GDM1 (cell line): ENCODE results near the gene GUCY2D.
"Not testable (repeated sequence)": the region's sequence is repeated elsewhere in the genome, so short reads cannot be mapped to it uniquely, and the experiment has no call there.

Experiments used
- DNase-seq: peaks from one replicate; lab custom pipeline; 2025; lab: John Stamatoyannopoulos, UW

The GUCY2D gene

DNA sequence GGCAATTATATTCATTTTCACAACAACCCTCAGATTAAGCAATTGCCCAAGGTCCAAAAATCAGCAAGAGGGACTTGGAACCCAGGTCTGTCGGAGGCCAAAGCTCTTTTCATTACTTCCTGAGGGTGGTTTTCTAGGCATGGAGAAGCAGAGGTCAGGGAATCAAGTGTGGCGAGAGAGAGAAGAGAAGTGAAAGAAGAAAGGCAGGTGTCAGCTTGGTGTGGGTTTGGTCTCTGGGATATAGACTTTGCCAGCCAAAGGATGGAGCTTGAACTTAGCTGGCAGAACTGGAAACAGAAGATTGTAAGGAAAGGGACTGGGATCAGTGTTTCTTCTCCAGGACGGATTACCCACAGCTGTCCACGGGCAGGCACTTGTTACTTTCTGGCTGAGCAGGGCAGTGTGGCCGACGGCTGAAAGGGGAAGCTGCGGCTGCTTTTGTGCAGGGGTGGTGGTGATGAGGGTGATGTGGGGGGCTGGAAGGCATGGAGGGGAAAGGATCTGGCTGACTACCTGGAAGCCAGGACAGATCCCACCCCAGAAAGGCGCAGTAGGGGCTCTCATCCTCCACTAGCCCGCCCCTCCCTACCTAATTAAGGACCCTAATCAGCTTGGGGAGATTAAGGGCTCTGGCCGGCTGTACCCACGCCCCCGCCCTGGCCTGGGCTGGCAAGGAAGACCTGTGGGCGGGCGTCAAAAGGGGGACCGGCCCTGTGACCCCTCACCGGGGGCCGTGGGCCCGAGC lies at the start of gene GUCY2D:
Gene GUCY2D, plus strand, starts transcription at position 640 of the 745 bp plus-strand sequence. CDS start 433 bp downstream, outside the sequence.
- DNase-seq: peak; percentile 37

DNA sequence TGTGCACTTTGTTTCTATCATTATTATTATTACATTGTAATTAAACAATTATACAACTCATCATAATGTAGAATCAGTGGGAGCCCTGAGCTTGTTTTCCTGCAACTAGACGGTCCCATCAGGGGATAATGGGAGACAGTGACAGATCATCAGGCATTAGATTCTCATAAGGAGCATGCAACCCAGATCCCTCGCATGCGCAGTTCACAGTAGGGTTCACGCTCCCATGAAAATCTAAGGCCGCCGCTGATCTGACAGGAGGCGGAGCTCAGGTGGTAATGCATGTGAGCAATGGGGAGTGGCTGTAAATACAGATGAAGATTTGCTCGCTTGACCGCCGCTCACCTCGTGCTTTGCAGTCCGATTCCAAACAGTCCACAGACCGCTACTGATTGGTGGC lies 49.1 kb upstream of the GUCY2D start:
- not testable (repeated sequence) for DNase-seq

DNA sequence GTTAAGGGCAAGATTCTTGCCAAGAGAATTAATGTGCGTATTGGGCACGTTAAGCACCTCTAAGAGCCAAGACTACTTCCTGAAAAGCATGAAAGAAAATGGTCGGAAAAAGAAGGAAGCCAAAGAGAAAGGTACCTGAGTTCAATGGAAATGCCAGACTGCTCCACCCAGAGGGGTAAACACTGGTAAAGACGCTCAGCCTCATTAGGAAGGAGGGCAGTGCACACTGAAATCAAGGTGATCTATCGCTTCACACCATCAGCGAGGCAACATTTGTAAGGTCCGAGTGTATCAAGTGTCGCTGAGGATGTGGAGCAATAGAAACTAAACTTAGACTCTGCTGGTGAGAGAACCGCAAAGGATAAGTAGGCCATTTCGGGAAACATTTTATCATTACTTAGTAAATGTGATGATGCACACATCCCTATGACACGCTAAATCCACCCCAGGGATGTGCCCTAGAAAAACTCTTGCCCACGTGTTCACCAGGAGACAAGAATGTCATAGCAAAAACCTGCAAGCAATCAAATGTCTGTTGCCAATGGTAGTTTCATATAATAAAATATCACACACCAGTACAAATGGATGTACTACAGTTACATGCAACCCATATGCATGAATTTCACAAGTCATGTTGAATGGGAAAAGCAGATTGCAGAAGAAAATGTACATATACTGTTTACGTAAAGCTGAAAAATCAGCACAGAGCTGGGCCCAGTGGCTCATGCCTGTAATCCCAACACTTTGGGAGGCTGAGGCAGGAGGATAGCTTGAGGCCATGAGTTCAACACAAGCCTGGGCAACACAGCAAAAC lies 46.8 kb upstream of the GUCY2D start:
- no peak for DNase-seq

DNA sequence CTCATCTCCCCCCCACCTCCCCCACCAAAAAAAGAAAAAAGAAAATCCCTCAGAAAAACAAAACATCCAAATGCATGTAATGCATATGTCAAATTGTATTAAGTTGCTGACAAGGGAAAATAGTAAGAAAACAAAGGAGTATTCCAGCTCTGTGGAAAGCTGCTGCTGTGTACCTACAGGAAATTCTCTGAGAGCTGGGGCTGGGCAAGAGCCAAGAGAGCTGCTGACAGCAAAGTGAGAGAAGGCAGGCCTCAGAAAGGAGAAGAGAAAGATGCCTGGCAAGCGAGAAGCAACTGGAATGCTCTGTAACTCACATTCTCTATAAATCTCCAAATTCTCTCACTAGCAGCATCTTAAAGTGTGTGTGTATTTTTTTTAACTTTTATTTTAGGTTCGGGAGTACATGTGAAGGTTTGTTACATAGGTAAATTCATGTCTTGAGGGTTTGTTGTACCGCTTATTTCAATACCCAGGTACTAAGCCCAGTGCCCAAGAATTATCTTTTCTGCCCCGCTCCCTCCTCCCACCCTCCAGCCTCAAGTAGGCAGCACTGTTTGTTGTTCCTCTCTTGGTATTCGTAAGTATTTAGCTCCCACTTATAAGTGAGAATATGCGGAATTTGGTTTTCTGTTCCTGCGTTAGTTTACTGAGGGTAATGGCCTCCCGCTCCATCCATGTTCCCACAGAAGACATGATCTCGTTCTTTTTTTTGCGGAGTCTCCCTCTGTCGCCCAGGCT lies 46.0 kb upstream of the GUCY2D start:
- no peak for DNase-seq

DNA sequence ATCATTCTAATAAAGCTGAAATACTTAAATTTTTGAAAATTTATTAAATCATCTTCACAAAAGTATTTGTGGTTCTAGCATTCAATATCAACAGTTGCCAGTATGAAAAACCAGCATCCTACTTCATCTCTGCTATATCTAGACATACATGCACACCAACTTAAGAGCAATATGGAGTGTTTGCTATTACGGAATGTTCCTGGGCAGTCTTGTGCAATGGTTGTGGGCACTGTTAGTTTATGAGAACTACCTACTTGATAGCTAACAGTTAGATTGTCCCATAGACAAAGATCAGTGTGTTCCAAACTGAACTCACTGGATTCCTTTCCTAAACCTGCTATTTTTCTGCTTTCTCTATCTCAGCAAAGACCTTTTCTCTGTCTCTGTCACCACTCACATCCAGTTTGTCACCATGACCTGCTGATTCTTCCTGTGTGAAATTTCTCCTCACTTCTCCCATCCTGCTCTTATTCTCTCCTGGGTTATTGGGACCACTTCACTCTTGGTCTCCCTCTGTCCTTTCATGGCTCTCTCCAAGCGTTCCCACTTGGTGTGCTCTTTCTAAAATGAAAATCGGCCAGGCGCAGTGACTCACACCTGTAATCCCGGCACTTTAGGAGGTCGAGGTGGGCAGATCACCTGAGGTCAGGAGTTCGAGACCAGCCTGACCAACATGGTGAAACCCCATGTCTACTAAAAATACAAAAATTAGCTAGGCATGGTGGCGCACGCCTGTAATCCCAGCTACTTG lies 42.7 kb upstream of the GUCY2D start:
- DNase-seq: no peak

DNA sequence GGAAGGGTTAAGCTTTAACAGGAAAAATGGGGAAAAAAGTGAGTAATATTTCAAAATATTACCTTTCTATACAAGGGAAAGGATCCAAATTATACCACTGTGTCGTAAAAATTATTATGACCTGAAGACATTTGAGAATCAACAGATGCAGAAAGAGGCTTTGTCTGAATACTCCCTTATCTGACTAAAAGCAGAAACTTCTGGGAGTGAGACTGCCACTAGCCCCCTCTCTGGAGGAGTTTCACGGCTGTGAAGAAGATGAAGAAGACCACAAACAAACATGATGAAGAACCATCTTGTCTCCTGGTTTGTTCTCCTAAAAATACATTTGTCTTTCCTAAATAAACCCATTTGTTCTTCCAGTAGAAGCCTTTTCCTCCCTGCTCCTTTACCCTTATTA lies 41.0 kb upstream of the GUCY2D start:
- no peak for DNase-seq

DNA sequence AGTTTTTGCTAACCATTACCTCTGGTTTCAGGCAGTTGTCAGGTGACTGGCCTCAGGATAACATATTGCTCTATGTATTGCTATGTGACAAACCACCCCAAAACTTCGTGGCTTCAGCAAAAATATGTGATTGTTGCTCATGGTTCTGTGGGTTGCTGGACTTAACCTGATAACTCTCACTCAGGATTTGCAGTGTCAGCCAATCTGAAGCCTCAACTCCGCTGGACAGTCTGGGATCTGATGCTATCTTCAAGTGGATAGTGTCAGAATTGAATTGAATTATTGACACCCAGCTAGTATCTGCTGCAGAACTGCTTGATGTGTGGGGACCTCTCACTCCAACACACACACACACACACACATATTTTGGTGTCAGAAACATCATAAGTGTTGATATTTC lies 34.7 kb upstream of the GUCY2D start:
- DNase-seq: no peak

DNA sequence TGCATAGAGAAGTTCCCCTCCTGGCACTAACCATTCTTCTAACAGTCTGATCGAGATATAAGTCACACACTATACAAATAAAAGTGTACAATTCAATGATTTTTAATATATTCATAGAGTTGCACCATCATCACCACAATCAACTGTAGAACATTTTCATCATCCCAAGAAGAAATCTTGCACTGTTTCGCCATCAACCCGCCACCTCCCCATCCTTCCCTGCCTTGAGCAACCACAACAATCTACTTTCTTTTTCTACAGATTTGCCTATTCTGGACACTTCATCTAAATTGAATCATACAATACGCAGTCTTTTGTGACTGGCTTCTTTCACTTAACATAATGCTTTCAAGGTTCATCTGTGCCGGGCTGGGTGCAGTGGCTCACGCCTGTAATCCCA lies 33.0 kb upstream of the GUCY2D start:
- DNase-seq: no peak

DNA sequence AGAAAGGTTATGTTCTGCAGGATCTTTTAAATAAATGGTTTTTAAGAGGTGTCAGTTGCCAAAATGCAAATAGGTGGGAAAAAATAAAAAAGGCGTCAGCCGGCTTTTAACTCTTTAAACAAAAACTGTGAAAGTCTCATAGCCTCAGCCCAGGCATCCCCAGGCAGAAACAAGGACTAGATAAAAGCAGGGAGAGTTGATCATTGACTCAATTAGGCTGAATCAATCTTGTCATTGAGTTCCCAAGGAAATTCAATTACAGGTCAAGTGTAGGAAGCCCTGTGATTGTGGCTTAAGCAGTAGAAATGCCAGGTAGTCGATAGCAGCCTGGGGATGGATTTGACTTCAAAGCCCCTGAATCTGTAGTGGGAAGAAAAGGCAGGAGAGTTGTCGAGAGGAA lies 30.8 kb upstream of the GUCY2D start:
- no peak for DNase-seq

DNA sequence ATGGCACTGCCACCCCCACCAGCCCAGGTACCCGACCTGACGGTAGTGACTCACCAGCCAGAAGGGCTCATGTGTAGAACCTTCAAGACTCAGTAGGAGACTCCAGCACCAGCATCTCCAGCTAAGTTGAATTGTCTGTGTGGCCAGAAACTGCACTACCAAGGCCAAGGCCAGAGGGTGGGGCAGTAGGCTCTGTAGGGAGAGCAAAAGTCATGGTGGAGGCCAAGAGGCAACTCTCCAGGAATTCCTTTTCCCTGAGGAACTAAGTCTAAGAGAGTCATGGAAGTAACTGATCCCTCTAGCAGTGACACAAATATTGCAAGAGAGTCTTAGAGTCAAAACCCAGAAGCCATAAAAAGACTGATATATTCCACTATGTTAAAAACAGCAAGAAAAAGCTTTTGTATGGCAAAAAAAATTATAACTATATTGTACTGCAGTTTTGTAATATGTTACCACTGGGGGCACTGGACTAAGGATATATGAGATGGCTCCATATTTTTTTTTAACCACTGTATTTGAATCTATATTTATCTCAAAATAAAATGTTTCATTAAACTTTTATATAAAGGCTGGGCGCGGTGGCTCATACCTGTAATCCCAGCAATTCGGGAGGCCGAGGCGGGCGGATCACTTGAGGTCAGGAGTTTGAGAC lies 30.2 kb upstream of the GUCY2D start:
- DNase-seq: no peak

DNA sequence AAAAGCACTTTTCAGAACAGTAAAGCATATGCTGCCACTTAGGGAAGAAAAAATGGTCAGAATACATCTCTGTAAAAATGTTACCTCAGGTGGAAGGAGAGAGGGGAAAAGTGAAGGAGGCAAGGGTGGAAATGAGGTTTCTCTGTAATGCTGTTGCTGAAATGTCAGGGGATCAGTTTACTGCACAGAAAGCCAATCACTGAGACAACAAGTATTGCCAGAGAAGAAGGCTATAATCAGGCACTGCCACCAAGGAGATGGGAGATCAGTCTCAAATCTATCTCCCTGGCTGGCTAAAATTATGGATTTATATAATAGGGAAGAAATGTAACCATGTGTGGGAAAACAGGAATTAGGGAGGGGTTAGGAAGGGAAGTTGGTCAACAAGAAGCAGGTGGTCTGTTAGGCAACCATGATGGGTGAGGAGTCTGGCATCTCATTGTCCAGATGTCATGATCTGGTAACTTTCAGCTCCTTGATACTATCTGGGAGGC lies 27.7 kb upstream of the GUCY2D start:
- no peak for DNase-seq

DNA sequence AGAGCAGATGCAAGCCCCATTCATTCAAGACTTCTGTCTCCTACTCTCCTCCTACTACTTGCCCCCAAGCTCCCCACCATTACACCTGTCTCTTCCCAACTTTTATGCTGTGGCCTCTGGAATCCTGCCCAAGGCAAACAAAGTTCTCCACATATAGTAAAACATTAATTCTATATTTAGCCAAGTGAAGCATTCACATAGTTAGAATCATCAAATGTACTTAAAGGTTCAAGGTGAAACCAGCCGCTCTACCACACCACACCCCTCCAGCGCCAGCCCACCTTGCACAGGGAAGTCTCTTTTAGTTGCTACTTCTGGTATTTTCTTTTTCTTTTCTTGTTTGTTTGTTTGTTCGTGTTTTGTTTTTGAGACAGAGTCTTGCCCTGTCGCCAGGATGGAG lies 25.4 kb upstream of the GUCY2D start:
- DNase-seq: no peak

DNA sequence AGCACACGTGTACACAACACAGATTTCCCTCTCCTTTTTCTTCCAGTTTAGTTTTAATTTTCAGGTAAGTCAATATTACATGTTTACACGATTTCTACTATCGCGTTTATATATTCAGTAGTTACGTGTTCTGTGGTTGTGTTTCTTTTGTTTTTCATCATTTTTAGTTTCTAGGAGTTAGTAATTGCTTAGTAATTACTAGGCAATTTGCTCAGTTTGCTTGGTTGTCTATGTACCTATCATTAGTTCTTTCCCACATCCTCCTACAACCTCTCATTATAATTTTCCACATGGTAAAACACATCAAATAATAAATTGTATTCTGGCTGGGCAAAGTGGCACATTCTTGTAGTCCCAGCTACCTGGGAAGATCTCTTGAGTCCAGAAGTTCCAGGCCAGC lies 24.6 kb upstream of the GUCY2D start:
- no peak for DNase-seq

DNA sequence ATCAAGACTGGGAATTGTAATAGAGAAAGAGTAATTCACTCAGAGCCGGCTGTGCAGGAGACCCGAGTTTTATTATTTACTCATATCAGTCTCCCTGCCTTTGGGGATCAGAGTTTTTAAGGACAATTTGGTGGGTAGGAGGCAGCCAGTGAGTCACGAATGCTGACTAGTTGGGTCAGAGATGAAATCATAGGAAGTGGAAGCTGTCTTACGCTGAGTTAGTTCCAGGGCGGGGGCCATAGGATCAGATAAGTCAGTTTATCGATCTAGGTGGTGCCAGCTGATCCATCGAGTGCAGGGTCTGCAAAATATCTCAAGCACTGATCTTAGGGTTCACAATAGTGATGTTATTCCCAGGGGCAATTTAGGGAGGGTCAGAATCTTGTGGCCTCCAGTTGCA lies 20.2 kb upstream of the GUCY2D start:
- DNase-seq: no peak

DNA sequence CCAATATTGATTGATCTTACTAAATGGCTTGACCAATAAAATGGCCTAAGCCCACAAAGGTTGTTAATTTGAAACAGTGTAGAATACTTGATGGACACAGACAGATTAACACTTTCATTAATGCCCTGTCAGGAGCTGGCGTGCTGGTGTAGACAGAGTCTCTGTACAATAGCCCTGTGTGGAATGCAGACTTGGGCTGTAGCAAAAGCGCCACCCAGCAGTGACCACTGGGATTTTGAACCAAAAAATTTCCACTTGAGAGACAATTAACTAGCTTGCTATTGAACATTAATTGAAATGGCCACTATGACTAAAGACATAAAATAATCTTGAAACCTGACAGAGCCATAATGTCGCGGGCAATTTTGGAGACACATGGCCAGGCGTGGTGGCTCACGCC lies 19.7 kb upstream of the GUCY2D start:
- no peak for DNase-seq

DNA sequence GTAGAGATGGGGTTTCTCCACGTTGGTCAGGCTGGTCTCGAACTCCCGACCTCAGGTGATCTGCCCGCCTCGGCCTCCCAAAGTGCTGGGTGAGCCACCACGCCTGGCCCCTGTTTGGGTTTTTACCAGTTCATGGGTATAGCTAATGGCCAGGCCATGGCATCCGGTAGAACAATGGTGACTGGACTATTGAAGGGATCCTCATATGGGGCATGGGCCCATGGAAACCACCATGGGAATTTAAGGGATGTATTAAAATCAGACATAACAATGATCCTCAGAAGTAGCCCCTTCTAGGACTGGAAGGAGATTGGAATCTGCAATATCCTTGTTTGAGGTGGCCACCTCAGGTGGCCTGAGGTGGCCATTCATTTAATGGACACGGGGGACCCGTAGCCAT lies 17.5 kb upstream of the GUCY2D start:
- DNase-seq: no peak

DNA sequence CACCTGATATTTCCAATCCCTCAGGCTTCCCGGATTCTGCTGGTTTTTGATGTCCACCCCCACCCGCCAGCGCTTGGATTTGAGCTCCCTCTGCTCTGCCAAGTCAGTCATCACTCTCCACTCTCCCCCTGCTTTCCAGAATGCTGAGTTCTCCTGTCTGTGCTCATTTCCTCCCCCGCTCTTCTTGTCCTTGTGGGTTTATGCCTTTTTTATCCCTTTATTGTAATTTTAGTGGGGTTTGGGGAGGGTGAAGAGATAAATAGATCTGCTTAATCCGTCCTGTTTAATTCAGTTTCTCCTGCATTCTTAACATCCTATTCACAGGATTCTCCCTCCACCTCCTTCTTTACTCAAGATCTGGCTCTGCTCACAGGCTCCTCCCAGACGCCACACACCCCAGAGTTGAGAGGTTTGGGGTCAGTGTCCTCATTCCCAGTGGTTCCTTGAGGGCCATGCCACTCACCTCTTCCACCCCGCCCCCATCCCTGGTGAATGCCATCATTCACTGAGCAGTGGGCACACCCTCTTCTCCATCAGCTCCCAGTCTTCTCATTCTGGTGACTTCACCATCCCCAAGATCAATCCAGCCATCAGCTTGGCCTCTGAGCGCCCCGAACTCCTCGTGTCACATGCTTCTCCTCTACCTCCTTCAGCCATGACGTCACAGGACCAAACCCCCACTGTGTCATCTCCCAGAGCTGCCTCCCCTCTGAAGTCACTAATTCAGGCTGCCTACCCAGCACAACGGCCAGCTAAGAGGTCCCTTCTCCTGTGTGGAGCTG lies 15.1 kb upstream of the GUCY2D start:
- no peak for DNase-seq

DNA sequence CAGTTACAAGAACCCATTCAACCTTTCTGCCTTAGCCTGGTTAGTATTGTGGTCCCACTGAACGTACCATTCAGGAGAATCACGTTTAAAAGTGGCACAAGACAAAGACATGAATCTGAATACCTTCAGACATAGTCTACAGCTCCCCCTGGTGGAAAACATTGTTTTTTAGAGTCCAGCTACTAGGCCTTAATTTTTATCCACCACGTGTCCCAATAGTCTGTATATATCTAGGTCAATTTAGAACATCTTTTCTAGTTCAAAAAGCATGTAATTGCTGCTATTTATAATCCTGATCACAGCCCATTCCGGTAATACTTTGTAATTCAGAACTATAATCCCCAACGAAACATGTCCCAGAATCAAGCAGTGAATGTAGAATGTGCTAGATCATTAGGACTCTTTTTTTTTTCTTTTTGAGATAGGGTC lies 13.7 kb upstream of the GUCY2D start:
- DNase-seq: peak; percentile 53

DNA sequence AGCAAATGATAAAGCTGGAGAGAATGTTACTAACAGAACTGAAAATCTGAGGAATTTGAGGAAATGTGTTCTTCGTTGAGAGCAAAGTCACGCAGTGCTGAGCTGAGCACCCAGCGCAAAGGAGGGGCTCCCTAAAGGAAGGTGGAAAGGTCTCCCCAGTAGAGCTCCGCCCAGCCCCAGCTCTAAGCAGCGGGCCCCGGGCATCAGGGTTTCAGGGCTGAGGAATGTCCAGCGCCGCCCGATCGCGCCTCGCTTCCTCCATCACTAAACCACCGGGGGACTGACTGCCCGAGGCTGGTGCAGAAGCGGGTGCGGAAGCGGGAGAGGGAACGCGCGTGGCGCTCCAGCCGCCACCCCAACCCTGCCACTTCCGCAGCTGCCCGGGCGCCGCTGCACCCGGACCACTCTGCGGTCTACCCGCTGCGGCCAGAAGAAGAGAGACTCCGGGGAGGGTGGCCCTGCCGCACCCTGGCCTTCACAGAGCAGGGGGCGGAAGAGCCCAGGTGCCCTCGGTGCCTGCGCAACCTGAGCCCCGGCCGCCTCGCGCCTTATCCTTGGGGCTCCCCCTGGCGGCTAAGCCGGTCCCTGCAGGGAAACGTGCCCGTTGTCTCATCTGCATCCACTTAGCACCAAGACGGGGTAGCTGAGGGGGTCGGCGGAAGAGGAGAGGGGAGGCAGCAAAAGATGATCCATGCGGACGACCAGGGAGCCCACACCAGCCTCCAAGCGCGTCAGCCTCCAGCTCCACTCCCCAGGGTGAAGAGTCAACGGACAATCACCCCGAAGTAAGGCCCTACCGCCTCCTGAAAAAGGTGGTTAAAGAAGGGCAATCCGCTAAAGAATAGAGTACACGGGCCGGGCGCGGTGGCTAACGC lies 12.4 kb upstream of the GUCY2D start:
- DNase-seq: peak; percentile 75

DNA sequence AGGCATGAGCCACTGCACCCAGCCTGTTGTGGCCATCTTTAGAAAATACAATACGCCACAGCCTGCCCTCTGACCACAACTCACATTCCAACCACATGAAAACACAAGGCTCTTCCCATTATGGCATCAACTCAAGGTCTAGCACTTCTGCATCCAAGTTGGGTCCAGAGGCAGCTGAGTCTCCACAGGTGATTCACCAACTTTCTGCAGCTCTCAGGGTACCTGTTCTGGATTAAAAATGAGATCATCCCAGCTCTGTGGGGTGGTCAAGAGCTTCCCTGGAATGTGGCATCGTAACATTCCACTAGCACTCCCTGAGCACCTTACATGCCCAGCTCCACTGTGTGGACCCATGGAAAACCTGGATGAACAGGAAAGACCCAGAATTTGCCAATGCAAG lies 9.9 kb upstream of the GUCY2D start:
- no peak for DNase-seq
